DMS153 treated with DMSO at 0.1 percent for 48 hours (cell line): ENCODE results near the gene PRDX5.
"Not testable (repeated sequence)": the region's sequence is repeated elsewhere in the genome, so short reads cannot be mapped to it uniquely, and the experiment has no call there.

Source experiments
- DNase-seq: peaks from one replicate; lab custom pipeline; 2025; ENCODE audit not compliant: unreplicated experiment; lab: John Stamatoyannopoulos, UW

The PRDX5 gene

DNA sequence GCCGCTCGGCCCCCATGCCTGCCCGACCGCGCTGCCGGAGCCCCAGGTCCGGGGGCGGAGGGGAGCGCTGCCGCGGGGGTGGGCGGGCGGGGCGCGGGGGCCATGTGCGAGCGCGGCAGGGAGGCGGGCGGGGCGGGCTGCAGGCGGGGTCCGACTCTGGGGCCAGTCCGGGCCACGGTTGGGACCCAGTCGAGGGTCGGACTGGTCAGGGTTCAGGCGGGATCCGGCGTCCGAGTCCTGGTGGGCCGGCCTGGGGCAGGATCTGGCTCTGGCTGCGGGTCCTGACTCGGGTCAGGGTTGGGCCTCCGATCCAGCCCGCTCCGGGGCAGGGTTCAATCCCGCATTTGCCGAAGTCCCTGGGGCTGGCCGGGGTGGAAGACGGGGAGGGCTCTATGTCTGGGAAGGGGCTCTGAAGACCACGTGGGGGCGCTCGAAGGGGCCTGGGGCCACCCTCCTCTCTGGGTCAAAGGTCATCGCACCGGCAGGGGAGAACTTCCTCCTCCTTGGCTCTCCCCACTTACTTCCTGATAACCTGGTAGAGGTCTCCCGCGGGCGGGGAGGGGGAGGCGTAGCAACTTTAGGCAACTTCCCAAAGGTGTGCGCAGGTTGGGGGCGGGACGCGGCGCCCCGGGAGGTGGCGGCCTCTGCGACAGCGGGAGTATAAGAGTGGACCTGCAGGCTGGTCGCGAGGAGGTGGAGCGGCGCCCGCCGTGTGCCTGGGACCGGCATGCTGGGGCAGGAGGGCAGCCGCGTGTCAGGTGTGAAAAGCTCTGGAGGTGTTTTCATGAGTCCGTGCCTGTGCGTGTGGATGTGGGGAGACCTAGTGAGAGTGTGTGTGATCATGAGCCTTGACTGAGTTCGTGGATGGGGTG, 12.0 kb upstream of the PRDX5 start:
- peak; percentile 10 for DNase-seq

DNA sequence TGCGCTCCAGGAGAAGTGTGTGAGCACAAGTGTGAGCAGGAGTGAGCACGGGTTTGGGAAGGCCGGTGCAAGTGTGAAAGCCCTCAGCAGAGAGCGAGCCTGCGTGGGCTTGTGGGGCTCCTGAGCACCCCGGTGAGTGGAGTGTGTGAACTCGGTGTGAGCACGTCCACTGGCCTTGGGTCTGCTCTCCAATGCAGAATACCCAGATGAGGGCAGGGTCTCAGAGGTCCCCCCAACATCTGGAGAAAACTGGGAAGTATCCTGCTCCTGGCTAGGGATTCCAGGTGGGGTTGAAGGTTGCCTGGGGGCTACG, 11.4 kb upstream of the PRDX5 start:
- DNase-seq = no peak

DNA sequence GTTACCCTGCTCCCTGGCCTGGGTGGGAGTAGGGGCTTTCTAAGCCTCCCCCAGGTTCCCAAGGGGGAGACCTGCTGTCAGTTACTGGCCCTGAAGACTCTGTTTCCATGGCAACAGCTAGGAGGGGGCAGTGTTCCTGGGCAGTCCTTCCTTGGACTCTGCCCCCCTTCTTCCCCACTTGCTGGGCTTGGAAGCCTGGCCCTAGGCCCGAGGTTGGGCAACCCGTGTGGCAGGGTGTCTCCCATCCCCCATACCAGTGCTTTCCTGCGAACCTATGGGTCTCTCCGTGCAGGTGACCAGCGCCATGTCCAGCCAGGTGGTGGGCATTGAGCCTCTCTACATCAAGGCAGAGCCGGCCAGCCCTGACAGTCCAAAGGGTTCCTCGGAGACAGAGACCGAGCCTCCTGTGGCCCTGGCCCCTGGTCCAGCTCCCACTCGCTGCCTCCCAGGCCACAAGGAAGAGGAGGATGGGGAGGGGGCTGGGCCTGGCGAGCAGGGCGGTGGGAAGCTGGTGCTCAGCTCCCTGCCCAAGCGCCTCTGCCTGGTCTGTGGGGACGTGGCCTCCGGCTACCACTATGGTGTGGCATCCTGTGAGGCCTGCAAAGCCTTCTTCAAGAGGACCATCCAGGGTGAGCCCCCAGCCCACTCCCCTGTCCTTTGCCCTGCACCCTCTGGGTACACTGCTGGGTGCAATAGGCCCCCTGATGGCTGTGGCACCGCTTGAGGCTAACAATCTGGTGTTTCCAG, 10.9 kb upstream of the PRDX5 start:
- DNase-seq = no peak

DNA sequence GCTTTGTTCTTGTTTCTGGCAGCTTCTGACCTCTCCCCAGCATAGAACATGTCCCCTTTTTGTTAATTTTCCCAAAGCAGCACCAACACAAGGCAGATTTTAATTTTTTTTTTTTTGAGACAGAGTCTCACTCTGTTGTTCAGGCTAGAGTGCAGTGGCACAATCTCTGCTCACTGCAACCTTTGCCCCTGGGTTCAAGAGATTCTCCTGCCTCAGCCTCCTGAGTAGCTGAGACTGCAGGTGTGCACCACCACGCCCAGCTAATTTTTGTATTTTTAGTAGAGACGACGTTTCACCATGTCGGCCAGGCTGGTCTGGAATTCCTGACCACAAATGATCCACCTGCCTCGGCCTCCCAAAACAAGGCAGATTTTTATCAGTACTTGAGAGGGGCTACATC, 10.1 kb upstream of the PRDX5 start:
- not testable (repeated sequence) for DNase-seq

DNA sequence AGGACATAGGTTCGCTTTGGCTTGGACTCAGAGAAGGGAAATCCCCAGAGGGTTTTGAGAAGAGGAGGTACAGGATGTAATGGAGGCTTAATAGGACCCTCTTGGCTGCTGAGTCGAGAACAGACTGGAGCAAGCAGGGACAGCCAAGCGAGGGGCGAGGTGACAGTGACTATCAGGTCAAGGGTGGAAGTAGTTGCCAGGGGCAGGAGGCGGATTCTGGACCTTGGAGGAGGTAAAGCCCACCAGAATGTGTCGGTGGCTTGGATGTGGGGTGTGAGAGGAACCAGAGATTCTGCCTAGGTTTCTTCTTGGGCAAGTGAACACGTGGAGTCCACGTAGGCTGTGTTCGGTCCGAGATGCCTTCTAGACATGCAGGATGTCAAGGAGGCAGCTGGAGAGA, 5.0 kb upstream of the PRDX5 start:
- no peak for DNase-seq

DNA sequence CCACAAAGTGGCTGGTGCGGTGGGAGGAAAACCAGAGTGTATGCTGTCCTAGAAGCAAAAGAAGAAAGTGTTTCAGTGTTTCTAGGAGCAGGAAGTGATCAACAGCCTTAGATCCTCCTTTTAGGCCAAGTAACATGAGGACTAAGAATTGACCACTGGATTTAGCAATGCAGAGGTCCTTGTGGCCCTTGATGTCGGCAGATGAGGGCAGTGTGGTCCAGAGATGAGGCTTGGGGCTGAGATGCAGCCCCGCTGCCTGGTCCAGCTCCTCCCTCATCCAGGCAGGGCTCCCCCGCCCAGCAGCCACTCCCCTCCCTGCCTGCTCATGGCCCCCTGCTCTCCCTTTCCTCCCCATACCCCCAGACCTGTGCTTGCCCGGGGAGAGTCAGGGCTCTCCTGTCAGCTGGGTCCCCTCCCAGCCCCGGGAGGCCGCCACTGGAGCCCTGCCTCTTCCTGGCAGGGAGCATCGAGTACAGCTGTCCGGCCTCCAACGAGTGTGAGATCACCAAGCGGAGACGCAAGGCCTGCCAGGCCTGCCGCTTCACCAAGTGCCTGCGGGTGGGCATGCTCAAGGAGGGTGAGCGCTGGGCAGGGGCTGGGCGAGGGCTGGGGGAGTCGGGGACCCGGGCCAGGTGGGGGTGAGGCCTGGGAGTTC, 4.3 kb upstream of the PRDX5 start:
- DNase-seq = no peak

DNA sequence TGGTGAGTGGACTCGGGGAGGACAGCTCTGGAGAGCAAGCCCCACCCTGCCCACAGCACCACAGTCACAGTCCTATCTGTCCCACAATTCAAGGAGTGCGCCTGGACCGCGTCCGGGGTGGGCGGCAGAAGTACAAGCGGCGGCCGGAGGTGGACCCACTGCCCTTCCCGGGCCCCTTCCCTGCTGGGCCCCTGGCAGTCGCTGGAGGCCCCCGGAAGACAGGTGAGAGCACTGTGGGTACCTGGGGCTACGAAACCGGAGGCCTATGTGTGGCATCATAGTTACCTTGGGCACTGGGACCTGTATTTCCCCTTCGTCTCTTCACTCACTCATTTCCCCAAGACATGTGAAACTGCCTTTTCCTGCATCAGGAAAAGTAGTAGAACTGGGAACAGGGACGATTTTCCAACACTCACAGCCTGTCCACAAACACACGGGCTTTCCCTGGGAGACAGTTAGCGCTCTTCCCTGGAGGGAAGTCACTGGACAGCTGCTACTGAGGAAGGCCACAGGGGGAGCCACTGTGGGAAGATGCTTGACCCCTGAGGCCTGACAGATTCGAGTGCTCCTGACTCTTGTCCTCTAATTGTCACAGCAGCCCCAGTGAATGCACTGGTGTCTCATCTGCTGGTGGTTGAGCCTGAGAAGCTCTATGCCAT, 3.6 kb upstream of the PRDX5 start:
- DNase-seq = no peak

DNA sequence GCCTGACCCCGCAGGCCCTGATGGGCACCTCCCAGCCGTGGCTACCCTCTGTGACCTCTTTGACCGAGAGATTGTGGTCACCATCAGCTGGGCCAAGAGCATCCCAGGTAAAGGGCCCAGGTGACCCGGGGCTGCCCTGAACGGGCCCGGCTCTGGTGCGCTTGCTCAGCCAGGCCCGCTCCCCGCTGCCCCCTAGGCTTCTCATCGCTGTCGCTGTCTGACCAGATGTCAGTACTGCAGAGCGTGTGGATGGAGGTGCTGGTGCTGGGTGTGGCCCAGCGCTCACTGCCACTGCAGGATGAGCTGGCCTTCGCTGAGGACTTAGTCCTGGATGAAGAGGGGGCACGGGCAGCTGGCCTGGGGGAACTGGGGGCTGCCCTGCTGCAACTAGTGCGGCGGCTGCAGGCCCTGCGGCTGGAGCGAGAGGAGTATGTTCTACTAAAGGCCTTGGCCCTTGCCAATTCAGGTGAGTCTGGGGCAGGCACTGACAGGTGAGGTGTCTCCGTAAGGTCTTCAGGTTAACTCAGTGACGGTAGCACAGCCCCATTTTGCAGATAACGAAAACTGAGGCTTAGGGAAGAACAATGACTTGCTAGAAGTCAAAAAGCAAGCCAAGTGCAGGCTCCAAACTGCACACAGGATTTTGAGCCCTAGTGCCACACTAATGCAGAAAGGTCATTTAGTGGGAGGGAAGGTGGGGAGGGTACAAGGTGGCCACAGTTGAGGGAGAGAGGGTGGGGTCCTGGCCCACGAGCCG, 2.9 kb upstream of the PRDX5 start:
- DNase-seq = no peak

DNA sequence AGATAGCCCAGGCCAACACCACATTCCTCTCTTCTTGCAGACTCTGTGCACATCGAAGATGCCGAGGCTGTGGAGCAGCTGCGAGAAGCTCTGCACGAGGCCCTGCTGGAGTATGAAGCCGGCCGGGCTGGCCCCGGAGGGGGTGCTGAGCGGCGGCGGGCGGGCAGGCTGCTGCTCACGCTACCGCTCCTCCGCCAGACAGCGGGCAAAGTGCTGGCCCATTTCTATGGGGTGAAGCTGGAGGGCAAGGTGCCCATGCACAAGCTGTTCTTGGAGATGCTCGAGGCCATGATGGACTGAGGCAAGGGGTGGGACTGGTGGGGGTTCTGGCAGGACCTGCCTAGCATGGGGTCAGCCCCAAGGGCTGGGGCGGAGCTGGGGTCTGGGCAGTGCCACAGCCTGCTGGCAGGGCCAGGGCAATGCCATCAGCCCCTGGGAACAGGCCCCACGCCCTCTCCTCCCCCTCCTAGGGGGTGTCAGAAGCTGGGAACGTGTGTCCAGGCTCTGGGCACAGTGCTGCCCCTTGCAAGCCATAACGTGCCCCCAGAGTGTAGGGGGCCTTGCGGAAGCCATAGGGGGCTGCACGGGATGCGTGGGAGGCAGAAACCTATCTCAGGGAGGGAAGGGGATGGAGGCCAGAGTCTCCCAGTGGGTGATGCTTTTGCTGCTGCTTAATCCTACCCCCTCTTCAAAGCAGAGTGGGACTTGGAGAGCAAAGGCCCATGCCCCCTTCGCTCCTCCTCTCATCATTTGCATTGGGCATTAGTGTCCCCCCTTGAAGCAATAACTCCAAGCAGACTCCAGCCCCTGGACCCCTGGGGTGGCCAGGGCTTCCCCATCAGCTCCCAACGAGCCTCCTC, 2.0 kb upstream of the PRDX5 start:
- not testable (repeated sequence) for DNase-seq

DNA sequence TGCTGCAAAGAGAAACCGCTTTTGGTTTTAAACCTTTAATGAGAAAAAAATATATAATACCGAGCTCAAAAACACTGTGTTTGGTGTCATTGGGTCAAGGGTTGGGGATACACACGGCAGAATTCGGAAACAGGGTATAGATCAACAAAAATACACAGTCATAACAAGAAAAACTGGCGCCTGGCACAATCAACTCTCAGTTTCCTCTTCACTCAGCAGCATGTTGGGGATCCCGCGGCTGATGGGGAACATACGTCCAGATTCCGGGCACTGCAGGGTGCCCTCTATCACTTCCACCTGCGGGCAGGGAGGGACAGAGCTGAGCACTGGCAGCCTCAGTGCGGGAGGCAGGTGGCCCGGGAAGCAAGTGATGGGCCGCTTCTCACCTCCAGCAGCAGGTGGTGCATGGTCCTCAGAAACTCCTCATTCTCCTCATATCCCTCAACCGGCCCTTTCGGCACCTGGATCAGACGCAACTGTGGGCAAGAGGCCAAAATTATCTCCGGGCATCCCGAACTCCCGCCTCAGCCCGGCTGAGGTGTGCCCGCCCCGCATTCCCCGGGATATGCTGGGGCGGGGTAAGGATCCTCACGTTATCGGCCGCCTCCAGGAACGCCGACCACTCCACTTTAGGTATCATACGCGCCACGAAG, 1.1 kb upstream of the PRDX5 start:
- no peak for DNase-seq

DNA sequence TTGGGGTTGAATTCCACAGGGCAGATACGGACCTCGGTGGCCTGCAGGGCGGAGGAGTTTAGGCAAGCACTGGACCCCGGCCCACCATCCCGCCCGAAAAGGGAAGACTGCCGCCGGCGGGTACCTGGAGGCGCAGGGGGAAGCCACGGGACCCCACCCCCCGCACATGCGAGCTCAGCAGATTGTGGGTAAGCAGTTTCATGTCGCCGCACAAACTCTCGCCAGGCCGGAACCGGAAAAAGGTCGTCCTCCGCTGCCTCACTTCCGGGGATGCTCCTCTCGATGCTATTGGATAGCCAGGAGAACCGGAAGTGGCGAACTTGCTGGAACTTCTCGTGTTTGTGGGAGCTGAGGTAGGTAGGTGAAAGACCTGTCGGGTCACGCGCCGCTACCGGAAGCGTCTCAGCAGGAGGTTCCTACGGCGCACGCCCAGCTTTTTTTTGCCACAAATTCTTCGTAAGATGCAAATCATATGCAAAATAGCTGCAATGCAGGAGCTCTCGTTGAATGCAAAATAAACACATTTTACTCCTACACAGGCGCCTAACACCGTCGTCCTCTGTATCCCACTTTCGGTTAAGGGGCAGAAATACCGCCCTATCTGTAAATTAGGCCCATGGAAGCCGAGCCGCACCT, 478 bp upstream of the PRDX5 start, which contains the start of gene TRMT112:
Gene TRMT112, minus strand, starts transcription at position 235 of the 636 bp plus-strand sequence. Its CDS starts 33 bp downstream, at position 202.
- peak; percentile 90 for DNase-seq

DNA sequence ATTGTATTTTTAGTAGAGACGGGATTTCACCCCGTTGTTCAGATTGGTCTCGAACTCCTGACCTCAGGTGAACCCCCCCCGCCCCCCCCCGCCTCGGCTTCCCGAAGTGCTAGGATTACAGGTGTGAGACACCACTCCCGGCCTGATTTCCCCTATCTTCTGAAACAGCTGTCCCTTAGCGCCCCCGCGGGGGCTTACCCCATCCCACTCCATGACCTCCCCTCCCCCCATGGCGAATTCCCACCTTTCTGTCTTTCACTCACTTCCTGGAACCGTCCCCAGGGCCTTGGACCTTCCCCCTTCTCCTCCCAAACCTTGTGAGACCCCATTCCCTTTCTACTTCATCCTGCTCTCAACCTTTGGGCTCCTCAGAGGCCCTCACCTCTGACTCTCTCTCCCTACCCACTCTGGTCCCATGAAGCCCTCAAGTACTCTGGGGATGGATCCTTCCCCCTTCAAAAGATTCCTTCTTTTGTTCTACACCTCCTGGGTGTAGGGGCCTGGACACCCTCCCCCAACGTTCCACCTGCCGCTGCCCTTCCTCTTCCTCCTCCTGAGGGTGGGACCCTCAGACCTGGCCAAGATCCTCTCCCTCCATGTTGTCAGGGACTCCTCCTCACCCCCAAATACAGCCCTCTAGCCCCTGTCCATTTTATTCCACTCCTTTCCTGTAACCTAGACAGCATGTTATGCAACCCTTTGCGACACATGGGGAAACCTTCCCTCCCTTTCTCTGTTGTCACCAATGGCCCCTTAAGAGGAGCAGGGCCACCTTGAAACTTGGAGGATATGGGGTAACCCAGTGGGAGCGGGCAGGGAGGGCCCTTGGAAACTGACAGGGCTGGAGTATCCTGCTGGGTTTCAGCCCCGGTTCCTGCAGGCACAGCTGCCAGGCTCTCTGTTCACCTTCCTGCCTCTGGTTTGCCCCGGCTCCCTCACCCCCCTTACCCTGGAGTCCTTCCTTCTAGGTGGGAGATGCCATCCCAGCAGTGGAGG, 1.1 kb downstream of the PRDX5 start:
- DNase-seq = no peak

DNA sequence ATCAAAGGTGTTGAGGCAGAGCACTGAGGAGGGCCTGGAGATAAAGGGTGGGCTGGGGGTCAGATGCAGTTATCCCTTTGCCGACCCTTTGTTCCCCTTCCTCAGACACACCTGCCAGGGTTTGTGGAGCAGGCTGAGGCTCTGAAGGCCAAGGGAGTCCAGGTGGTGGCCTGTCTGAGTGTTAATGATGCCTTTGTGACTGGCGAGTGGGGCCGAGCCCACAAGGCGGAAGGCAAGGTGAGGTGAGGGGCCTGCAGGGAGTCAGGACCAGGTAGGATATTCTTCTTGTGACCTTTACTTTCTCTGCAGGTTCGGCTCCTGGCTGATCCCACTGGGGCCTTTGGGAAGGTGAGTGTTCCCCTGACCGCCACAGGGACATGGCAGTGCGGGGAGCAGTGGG, 2.6 kb downstream of the PRDX5 start:
- DNase-seq = no peak

DNA sequence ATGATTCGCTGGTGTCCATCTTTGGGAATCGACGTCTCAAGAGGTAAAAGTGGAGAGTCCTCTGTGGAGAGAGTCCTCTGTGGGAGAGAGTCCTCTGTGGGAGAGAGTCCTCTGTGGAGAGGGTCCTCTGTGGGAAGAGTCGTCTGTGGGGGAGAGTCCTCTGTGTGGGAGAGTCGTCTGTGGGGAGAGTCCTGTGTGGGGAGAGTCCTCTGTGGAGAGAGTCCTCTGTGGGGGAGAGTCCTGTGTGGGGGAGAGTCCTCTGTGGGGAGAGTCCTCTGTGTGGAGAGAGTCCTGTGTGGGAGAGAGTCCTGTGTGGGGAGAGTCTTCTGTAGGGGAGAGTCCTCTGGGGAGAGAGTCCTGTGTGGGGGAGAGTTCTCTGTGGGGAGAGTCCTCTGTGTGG, 3.1 kb downstream of the PRDX5 start:
- no peak for DNase-seq

DNA sequence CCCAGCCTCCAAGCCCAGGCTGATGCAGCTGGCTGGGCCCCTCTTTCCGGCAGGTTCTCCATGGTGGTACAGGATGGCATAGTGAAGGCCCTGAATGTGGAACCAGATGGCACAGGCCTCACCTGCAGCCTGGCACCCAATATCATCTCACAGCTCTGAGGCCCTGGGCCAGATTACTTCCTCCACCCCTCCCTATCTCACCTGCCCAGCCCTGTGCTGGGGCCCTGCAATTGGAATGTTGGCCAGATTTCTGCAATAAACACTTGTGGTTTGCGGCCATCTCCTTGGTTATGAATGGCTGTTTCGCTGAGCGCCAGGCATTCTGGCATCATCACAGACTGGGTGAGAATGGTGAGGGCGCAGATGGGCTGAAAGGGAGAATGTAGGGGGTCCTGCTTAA, 3.6 kb downstream of the PRDX5 start:
- no peak for DNase-seq

DNA sequence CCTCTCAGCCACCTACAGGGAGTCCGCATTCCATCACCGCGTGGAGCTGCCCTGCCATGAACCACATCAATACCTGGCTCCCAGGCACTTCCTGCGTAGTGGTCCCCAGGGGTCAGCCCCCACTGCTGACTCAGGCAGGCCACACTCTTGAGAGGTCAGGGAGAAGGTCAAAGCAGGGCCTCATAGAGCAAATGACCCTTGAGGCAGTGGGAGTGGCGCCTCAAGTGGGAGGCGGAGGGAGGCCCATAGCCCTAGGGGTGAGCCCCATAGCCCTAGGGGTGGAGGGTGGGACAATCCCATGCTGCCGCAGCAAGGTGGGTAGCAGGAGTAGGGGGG, 5.0 kb downstream of the PRDX5 start:
- no peak for DNase-seq

DNA sequence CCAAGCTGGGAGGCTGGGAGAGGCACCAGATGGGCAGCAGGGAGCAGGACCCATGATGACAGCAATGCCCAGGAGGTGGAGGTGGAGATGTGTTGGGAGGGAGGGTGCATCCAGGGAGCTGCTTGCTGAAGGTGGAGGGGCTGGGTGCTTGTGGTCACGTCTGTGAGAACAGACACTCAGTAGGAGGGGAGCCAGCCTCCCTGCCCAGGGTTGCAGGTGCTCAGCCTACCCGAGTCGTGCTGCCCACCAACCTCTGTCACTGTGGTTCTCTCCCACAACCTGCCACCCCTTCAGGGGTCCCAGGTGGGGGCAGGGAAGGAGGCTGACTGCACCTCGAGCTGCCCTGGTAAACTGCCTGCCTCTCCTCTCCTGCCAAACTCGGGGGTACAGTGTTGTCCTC, 5.5 kb downstream of the PRDX5 start:
- DNase-seq = no peak

DNA sequence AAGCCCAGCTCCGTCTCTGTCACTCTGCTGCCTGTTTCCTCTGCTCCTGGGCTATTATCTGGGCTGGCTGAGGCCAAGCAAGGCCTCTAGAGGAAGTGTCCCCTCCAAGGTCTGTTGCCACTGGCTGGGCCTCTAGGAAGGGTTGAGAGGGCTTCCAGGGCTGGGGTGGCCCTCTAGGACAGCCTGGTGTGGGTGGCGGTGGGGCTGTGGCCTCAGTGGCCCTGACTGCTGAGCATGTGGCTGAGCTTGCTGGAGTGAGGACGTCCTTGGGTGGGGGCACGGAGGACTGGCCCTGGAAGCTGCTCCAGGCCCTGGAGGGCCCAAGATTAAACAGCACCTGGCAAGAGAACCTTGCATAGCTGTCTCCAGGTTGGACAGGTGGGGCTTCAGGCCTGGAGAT, 6.1 kb downstream of the PRDX5 start:
- DNase-seq = not testable (repeated sequence)
